Transverse colon (tissue), 4 donors: ENCODE measurements around the gene EPM2A. TPM values are rescaled to one million over a fixed set of nuclear protein-coding genes. Genes with fewer than 3 reads are reported as not detected.

Source experiments
- DNase-seq: peaks from one replicate; pipeline ENCODE4 v3.0.0-alpha.2; 2019
- H3K27ac ChIP-seq, 4 donors: fragments of 200-600 bp; sonication (generic); 2 replicates each; pipeline ENCODE4 v1.5.1; 2016 to 2018; ENCODE audit warnings: inconsistent platforms in 4 of 4
- H3K27me3 ChIP-seq: fragments of 200-600 bp; sonication (generic); 2 replicates; pipeline ENCODE4 v1.5.1; 2017; ENCODE audit warnings: inconsistent platforms
- H3K36me3 ChIP-seq, 4 donors: fragments of 200-600 bp; sonication (generic); 2 replicates each; pipeline ENCODE4 v1.5.1; 2017 to 2019; ENCODE audit warnings: inconsistent platforms in 4 of 4
- H3K4me1 ChIP-seq, 4 donors: fragments of 200-600 bp; sonication (generic); 2 replicates each; pipeline ENCODE4 v1.5.1; 2017 to 2020; ENCODE audit warnings: inconsistent platforms in 4 of 4
- H3K4me3 ChIP-seq, 4 donors: fragments of 200-600 bp; sonication (generic); 1 replicate in 1 of 4; 2 replicates in 3 of 4; pipeline versions ENCODE4 v1.5.1 to v1.6.1; 2017 to 2019; ENCODE audit warnings: inconsistent platforms in 4 of 4
- H3K9me3 ChIP-seq, 2 donors: fragments of 200-600 bp; sonication (generic); 2 replicates each; pipeline ENCODE4 v1.5.1; 2017 to 2019; ENCODE audit warnings: inconsistent platforms in 2 of 2
- EP300 ChIP-seq: sonication (generic); formaldehyde crosslinking; IDR thresholded peaks from one replicate; pipeline ENCODE4 v1.6.1; 2017; ENCODE audit warnings: antibody characterized with exemption, low read depth
- POLR2A ChIP-seq: fragments of 450-650 bp; IDR thresholded peaks from one replicate; pipeline ENCODE4 v1.6.1; 2016; ENCODE audit warnings: antibody characterized with exemption, mild to moderate bottlenecking, moderate library complexity
- POLR2AphosphoS5 ChIP-seq, 3 donors: sonication (generic); formaldehyde crosslinking; IDR thresholded peaks; one replicate each; pipeline ENCODE4 v1.6.1; 2016; ENCODE audit warnings: antibody characterized with exemption in 3 of 3
- WGBS, 2 donors: methylation state at CpG; one replicate each; pipeline ENCODE4 v1.1.5; 2018; ENCODE audit warnings: low coverage in 1 of 2; 5-methylcytosine and 5-hydroxymethylcytosine counted together
- in situ Hi-C, 4 donors: fragments of 200-750 bp; cut with MboI; loops; one replicate each; pipeline versions ENCODE4 v1.15.0 to v1.15.1; 2017; ENCODE audit warnings: low sequenced_read_pairs in 3 of 4, low pct_ligation_motif_present in 1 of 4, low pct_unique_long_range_greater_than_20kb in 1 of 4
- intact Hi-C: fragments of 100-400 bp; cut with DNase I; formaldehyde crosslinking; loops from one replicate; pipeline ENCODE4 v1.15.1; 2023; ENCODE audit warnings: low total_unique reads
- total RNA-seq, 4 donors: library from RNA; depleted of rRNA; stranded (reverse); fragments of >200 nt; gene quantifications; one replicate each; pipeline ENCODE4 v1.1.0, GENCODE V29; 2016
- TF ChIP-seq, protein P1 (sequence below), 5 experiments: fragments of 200-600 bp in 3 of 5; fragments of 450-650 bp in 2 of 5; sonication (generic) in 3 of 5; IDR thresholded peaks; 1 replicate in 2 of 5; 2 replicates in 3 of 5; pipeline ENCODE4 v1.5.1; 2016 to 2017; ENCODE audit warnings: antibody characterized with exemption in 5 of 5, inconsistent platforms in 3 of 5, mild to moderate bottlenecking in 2 of 5, moderate library complexity in 1 of 5

The EPM2A gene
- total RNA-seq, 4 donors from 2014 or later: 10.5 to 33.6 (median 11.8) TPM

DNA sequence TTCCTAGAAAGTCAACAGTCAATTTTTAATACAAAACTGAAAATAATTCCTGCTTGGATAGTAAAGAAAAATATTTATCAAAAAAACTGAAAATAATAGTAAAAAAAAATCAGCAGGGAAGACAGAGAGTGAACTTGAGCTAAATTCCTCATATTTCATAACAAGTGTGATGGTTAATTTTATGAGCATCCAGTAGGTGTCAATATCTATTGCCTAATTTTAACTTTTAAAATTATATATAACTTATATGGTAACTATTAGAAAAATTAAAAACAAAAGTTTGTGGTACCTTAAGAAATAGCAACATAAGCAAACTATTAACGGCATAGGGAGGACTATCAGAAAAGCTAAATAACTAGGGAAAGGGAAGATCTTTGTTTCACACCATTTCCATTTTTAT lies 2.1 kb downstream of the EPM2A start:
- 85 to 89% methylated on average over 1 of the region's 1 CpG for WGBS, 2 donors
- H3K9me3 ChIP-seq: peaks cover 0 to 3% of the 10 kb centered on the region in 2 donors
- TF ChIP-seq POLR2AphosphoS5 (IDR thresholded peaks at IDR 0.05): no peak
- TF ChIP-seq EP300: no peak
- TF ChIP-seq, protein P1, sequence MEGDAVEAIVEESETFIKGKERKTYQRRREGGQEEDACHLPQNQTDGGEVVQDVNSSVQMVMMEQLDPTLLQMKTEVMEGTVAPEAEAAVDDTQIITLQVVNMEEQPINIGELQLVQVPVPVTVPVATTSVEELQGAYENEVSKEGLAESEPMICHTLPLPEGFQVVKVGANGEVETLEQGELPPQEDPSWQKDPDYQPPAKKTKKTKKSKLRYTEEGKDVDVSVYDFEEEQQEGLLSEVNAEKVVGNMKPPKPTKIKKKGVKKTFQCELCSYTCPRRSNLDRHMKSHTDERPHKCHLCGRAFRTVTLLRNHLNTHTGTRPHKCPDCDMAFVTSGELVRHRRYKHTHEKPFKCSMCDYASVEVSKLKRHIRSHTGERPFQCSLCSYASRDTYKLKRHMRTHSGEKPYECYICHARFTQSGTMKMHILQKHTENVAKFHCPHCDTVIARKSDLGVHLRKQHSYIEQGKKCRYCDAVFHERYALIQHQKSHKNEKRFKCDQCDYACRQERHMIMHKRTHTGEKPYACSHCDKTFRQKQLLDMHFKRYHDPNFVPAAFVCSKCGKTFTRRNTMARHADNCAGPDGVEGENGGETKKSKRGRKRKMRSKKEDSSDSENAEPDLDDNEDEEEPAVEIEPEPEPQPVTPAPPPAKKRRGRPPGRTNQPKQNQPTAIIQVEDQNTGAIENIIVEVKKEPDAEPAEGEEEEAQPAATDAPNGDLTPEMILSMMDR (IDR thresholded peaks at IDR 0.05): no peak
- no peak for TF ChIP-seq POLR2A
- no peaks in the 10 kb centered on the region for H3K27me3 ChIP-seq
- H3K4me1 ChIP-seq: peaks cover 0 to 31% (median 7%) of the 10 kb centered on the region in 4 donors
- no peak overlapping the region for H3K4me3 ChIP-seq
- no peak for DNase-seq
- no peaks in the 10 kb centered on the region for H3K36me3 ChIP-seq
- intact Hi-C loops (no loop called here), in situ Hi-C loops (loop anchor here in 3 of 4 donors (10.0 to 25.0 kb wide), 2 partner anchors 82 to 154 kb away; partner anchors contain the start of gene FBXO30 (in 2 of the 3))
- peak overlapping the region; percentile 22 to 100 (median 96) for H3K27ac ChIP-seq

GRCh38 chr6:145731447-145731846 lies 3.9 kb downstream of the EPM2A start:
- intact Hi-C loops: no loop called here
- WGBS, 2 donors: 77 to 93% methylated on average over 1 of the region's 1 CpG
- no peaks in the 10 kb centered on the region for H3K36me3 ChIP-seq

DNA sequence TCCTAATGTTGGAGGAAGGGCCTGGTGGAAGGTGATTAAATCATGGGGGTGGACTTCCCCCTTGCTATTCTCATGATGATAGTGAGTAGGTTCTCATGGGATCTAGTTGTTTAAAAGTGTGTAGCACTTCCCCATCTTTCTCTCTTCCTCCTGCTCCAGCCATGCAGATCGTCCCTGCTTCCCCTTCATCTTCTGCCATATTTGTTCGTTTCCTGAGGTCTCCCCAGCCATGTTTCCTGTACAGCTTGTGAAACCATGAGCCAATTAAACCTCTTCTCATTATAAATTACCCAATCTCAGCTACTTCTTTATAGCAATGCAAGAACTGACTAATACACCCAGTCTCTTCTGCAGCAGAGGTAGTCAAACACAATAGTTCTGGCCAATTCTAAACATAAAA lies 5.4 kb downstream of the EPM2A start:
- in situ Hi-C loops (loop anchor here in 3 of 4 donors (10.0 to 25.0 kb wide), 2 partner anchors 85 to 157 kb away; partner anchors contain the start of gene FBXO30 (in 2 of the 3)), intact Hi-C loops (no loop called here)
- peaks cover 0 to 13% (median 5%) of the 10 kb centered on the region in 4 donors for H3K4me1 ChIP-seq
- no peaks in the 10 kb centered on the region for H3K27me3 ChIP-seq
- TF ChIP-seq, protein P1 (IDR thresholded peaks at IDR 0.05): no peak
- TF ChIP-seq POLR2AphosphoS5 (IDR thresholded peaks at IDR 0.05) (no peak), POLR2A (no peak), EP300 (no peak)
- H3K36me3 ChIP-seq: no peaks in the 10 kb centered on the region
- 80% methylated on average over 2 of the region's 2 CpGs for WGBS, 2 donors
- no peak for DNase-seq
- H3K4me3 ChIP-seq: no peak overlapping the region
- H3K9me3 ChIP-seq: peaks cover 0 to 3% of the 10 kb centered on the region in 2 donors
- H3K27ac ChIP-seq: no peak overlapping the region

More at GRCh38 chr6:145731447-145731846, 3.9 kb downstream of the EPM2A start:
- TF ChIP-seq, protein P1 (IDR thresholded peaks at IDR 0.05): no peak
- no peak for TF ChIP-seq EP300
- TF ChIP-seq POLR2AphosphoS5 (IDR thresholded peaks at IDR 0.05): no peak
- Histone ChIP-seq H3K4me3 (no peak overlapping the region), H3K27me3 (no peaks in the 10 kb centered on the region), H3K9me3 (peaks cover 0 to 3% of the 10 kb centered on the region in 2 donors), H3K27ac (no peak overlapping the region), H3K4me1 (peaks cover 0 to 19% (median 7%) of the 10 kb centered on the region in 4 donors)
- no peak for DNase-seq
- in situ Hi-C loops: loop anchor here in 3 of 4 donors (10.0 to 25.0 kb wide), 2 partner anchors 83 to 156 kb away; partner anchors contain the start of gene FBXO30 (in 2 of the 3)

GRCh38 chr6:145728444-145729385 lies 6.6 kb downstream of the EPM2A start:
- no peaks in the 10 kb centered on the region for H3K27me3 ChIP-seq
- H3K4me1 ChIP-seq: peaks cover 0 to 6% (median 2%) of the 10 kb centered on the region in 4 donors
- 91% methylated on average over 1 of the region's 1 CpG; no CpG with 5 or more reads in 1 of the 2 donors for WGBS, 2 donors
- H3K9me3 ChIP-seq: peaks cover 0 to 7% of the 10 kb centered on the region in 2 donors
- no peaks in the 10 kb centered on the region for H3K36me3 ChIP-seq
- H3K27ac ChIP-seq: no peak overlapping the region
- TF ChIP-seq EP300: no peak
- TF ChIP-seq POLR2A: no peak
- no peak for TF ChIP-seq POLR2AphosphoS5 (IDR thresholded peaks at IDR 0.05)
- TF ChIP-seq, protein P1 (IDR thresholded peaks at IDR 0.05): no peak
- in situ Hi-C loops: loop anchor here in 1 of 4 donors (25.0 kb wide), 1 partner anchor 159 kb away; no protein-coding TSS in a partner anchor
- intact Hi-C loops: no loop called here
- DNase-seq: no peak
- no peak overlapping the region for H3K4me3 ChIP-seq
